ENCODE data around the gene MATCAP1. TPM values are rescaled to one million over a fixed set of nuclear protein-coding genes. Genes with fewer than 3 reads are reported as not detected.

Gene MATCAP1
- total and polyA plus RNA-seq, 4 experiments from 2014 or later: 1.8 to 9.0 (median 5.8) TPM

DNA sequence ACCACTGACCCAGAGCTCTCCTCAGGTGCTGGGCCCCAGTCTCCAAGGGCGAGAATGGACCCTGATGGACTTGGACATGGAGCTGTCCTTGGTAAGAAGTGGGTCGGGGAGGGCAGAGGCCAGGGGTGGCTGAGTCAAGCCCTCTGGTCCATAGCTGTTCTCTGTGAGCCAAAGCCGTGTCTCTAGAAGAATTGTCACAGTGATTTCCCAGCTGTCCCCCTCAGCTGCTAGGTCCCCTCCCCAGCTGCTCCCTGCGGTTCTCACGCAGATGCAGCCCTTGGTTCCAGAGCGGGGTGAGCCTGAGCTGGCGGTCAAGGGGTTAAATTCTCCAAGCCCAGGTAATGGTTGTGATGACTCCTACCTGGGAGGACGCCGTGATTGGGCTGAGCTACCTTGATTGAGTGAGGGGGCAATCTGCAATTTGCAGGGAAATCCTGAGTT, 14.7 kb downstream of the MATCAP1 start:
- H3K4me1 ChIP-seq (ENCODE audit: insufficient read depth, low read length): peaks cover 40% of the 10 kb centered on the region
- peaks cover 17 to 59% (median 25%) of the 10 kb centered on the region in 4 donors for H3K4me1 Mint-ChIP-seq

DNA sequence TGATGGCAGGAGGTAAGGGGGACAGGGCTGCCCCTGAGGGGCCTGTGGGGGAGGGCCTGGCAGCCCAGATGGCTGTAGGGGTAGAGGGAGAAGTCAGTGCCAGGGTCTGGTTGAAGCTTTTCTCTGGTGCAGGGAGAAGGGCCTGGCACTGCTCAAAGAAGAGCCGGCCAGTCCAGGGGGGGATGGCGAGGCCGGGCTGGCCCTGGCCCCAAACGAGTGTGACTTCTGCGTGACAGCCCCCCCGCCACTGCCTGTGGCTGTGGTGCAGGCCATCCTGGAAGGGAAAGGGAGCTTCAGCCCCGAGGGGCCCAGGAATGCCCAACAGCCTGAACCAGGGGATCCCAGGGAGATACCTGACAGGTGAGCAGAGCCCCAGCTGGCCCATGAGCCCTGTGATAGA, 16.2 kb downstream of the MATCAP1 start:
- ChIA-PET CTCF (ENCODE audit: partially characterized antibody) (interaction anchor here (2.6 to 4.1 kb wide), 2 partner anchors 8 to 12 kb away, joined by 10 to 34 read pairs; partner anchors contain the start of genes FBXL8 and TRADD), POLR2A (ENCODE audit: partially characterized antibody) (interaction anchor here (3.6 to 13.9 kb wide), 4 partner anchors 5 to 15 kb away, joined by 29 to 320 read pairs (median 247); partner anchors contain the start of genes B3GNT9, FBXL8, HSF4 and NOL3)
- no peaks in the 10 kb centered on the region for H3K9me3 ChIP-seq (ENCODE audit: control insufficient read depth in 1 of 2, low read length in 2 of 2)
- no peaks in the 10 kb centered on the region for H3K36me3 ChIP-seq (ENCODE audit: insufficient read depth, low read length)
- no peaks in the 10 kb centered on the region for H3K9me3 Mint-ChIP-seq
- H3K27me3 ChIP-seq (ENCODE audit: insufficient read depth, low read length): peaks cover 32% of the 10 kb centered on the region
- H3K4me1 Mint-ChIP-seq: peaks cover 7 to 48% (median 18%) of the 10 kb centered on the region in 4 donors
- DNase-seq: no peak
- intact Hi-C loops (cut with micrococcal nuclease): no loop called here
- no peak overlapping the region for H3K4me3 Mint-ChIP-seq
- H3K27me3 Mint-ChIP-seq: peaks cover 18 to 32% of the 10 kb centered on the region in 2 donors
- no peak overlapping the region for H3K4me3 ChIP-seq (ENCODE audit: low read length in 2 of 2)
- no peaks in the 10 kb centered on the region for H3K36me3 Mint-ChIP-seq
- no peak overlapping the region for H3K27ac Mint-ChIP-seq
- peaks cover 43% of the 10 kb centered on the region for H3K4me1 ChIP-seq (ENCODE audit: insufficient read depth, low read length)
- H3K27ac ChIP-seq (ENCODE audit: low read depth, low read length): no peak overlapping the region

More for the DNA sequence above, 14.7 kb downstream of the MATCAP1 start:
- intact Hi-C loops (cut with micrococcal nuclease): no loop called here
- H3K4me3 Mint-ChIP-seq: no peak overlapping the region
- Histone ChIP-seq H3K9me3 (ENCODE audit: control insufficient read depth in 1 of 2, low read length in 2 of 2) (no peaks in the 10 kb centered on the region), H3K27ac (ENCODE audit: low read depth, low read length) (no peak overlapping the region), H3K4me3 (ENCODE audit: low read length in 2 of 2) (no peak overlapping the region), H3K36me3 (ENCODE audit: insufficient read depth, low read length) (no peaks in the 10 kb centered on the region), H3K27me3 (ENCODE audit: insufficient read depth, low read length) (peaks cover 32% of the 10 kb centered on the region)
- DNase-seq: no peak
- H3K9me3 Mint-ChIP-seq: no peaks in the 10 kb centered on the region
- ChIA-PET POLR2A (ENCODE audit: partially characterized antibody) (interaction anchor here (0.8 to 13.9 kb wide), 5 partner anchors 4 to 18 kb away, joined by 3 to 320 read pairs (median 29); partner anchors contain the start of genes B3GNT9, FBXL8, HSF4 and NOL3), CTCF (ENCODE audit: partially characterized antibody) (interaction anchor here (0.7 to 4.1 kb wide), 7 partner anchors 10 to 151 kb away, joined by 3 to 34 read pairs (median 4); partner anchors contain the start of genes FBXL8 and TRADD)
- peaks cover 18 to 37% of the 10 kb centered on the region in 2 donors for H3K27me3 Mint-ChIP-seq
- no peaks in the 10 kb centered on the region for H3K36me3 Mint-ChIP-seq
- no peak overlapping the region for H3K27ac Mint-ChIP-seq

DNA sequence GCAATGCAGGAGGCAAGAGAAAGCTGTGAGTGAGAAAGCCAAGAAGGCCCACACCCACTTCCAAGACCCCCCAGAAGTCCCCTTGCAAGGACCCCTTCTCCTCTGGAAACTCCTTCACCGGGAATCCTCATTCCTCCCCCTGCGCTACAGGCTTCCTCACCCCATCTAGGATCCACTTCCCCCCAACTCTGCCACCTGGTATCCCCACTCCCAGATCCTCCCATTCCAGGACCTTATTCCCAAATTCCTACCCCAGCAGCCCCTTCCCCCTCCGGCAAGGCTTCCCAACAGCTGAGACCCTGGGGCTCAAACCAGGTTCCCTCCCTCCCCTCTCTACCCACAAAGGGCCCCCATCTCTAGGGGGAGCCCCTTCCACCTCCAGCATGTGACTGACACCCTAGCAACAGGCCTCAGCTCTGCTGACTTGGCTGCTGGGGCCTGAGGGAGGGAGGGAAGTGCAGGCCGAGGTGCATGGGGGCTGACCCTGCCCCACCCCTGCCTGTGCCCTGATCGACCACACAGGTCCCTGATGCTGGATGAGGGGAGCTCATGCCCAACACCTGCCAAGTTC, 17.1 kb downstream of the MATCAP1 start:
- Mint-ChIP-seq H3K36me3 (no peaks in the 10 kb centered on the region), H3K27ac (no peak overlapping the region), H3K4me3 (peak overlapping the region in 1 of 8 donors; percentile 61), H3K27me3 (peaks cover 19 to 32% of the 10 kb centered on the region in 2 donors), H3K9me3 (no peaks in the 10 kb centered on the region), H3K4me1 (peaks cover 9 to 54% (median 23%) of the 10 kb centered on the region in 4 donors)
- no peak for DNase-seq
- POLR2A ChIA-PET (ENCODE audit: partially characterized antibody): interaction anchor here (1.1 to 13.9 kb wide), 4 partner anchors 4 to 81 kb away, joined by 3 to 320 read pairs (median 247); partner anchors contain the start of genes B3GNT9, FBXL8, HSF4 and NOL3
- H3K36me3 ChIP-seq (ENCODE audit: insufficient read depth, low read length): no peaks in the 10 kb centered on the region
- no peak overlapping the region for H3K27ac ChIP-seq (ENCODE audit: low read depth, low read length)
- peaks cover 35% of the 10 kb centered on the region for H3K27me3 ChIP-seq (ENCODE audit: insufficient read depth, low read length)
- H3K4me3 ChIP-seq (ENCODE audit: low read length in 2 of 2): no peak overlapping the region
- H3K4me1 ChIP-seq (ENCODE audit: insufficient read depth, low read length): peaks cover 52% of the 10 kb centered on the region
- intact Hi-C loops (cut with micrococcal nuclease): no loop called here
- no peaks in the 10 kb centered on the region for H3K9me3 ChIP-seq (ENCODE audit: control insufficient read depth in 1 of 2, low read length in 2 of 2)
- CTCF ChIA-PET (ENCODE audit: partially characterized antibody): interaction anchor here (2.6 to 4.1 kb wide), 2 partner anchors 8 to 12 kb away, joined by 10 to 34 read pairs; partner anchors contain the start of genes FBXL8 and TRADD

DNA sequence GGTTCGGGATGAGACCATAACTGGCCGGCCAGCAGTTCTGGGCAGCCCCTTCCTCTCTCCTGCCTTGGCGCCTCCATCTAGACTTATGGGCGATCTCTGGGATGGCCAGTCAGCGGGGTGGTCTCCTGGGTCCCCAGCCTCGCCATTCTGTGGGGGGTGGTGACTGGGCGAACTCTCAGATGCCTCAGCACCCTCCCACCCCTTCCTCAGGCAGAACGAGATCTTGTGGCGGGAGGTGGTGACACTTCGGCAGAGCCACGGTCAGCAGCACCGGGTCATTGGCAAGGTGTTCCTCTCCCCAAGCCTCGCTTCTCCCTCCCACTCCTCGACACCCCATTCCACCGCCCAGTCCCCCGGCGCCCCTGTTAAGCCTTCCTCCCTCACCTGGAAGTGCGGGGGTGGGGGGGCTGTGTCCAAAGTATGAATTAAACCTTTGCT, 17.6 kb downstream of the MATCAP1 start:
- H3K9me3 ChIP-seq (ENCODE audit: control insufficient read depth in 1 of 2, low read length in 2 of 2): no peaks in the 10 kb centered on the region
- intact Hi-C loops (cut with micrococcal nuclease): no loop called here
- H3K27ac Mint-ChIP-seq: no peak overlapping the region
- no peaks in the 10 kb centered on the region for H3K9me3 Mint-ChIP-seq
- no peaks in the 10 kb centered on the region for H3K36me3 ChIP-seq (ENCODE audit: insufficient read depth, low read length)
- H3K27ac ChIP-seq (ENCODE audit: low read depth, low read length): no peak overlapping the region
- ChIA-PET POLR2A (ENCODE audit: partially characterized antibody) (interaction anchor here (1.1 to 13.9 kb wide), 6 partner anchors 3 to 148 kb away, joined by 3 to 320 read pairs (median 89); partner anchors contain the start of genes B3GNT9, FBXL8, HSF4 and NOL3), CTCF (ENCODE audit: partially characterized antibody) (interaction anchor here (2.6 kb wide), 1 partner anchor 11 kb away, joined by 10 read pairs; no protein-coding TSS in a partner anchor)
- peaks cover 15 to 29% of the 10 kb centered on the region in 2 donors for H3K27me3 Mint-ChIP-seq
- peaks cover 7 to 51% (median 24%) of the 10 kb centered on the region in 4 donors for H3K4me1 Mint-ChIP-seq
- H3K36me3 Mint-ChIP-seq: no peaks in the 10 kb centered on the region
- no peak overlapping the region for H3K4me3 Mint-ChIP-seq
- peaks cover 35% of the 10 kb centered on the region for H3K27me3 ChIP-seq (ENCODE audit: insufficient read depth, low read length)
- peaks cover 58% of the 10 kb centered on the region for H3K4me1 ChIP-seq (ENCODE audit: insufficient read depth, low read length)
- no peak overlapping the region for H3K4me3 ChIP-seq (ENCODE audit: low read length in 2 of 2)
- DNase-seq: no peak

DNA sequence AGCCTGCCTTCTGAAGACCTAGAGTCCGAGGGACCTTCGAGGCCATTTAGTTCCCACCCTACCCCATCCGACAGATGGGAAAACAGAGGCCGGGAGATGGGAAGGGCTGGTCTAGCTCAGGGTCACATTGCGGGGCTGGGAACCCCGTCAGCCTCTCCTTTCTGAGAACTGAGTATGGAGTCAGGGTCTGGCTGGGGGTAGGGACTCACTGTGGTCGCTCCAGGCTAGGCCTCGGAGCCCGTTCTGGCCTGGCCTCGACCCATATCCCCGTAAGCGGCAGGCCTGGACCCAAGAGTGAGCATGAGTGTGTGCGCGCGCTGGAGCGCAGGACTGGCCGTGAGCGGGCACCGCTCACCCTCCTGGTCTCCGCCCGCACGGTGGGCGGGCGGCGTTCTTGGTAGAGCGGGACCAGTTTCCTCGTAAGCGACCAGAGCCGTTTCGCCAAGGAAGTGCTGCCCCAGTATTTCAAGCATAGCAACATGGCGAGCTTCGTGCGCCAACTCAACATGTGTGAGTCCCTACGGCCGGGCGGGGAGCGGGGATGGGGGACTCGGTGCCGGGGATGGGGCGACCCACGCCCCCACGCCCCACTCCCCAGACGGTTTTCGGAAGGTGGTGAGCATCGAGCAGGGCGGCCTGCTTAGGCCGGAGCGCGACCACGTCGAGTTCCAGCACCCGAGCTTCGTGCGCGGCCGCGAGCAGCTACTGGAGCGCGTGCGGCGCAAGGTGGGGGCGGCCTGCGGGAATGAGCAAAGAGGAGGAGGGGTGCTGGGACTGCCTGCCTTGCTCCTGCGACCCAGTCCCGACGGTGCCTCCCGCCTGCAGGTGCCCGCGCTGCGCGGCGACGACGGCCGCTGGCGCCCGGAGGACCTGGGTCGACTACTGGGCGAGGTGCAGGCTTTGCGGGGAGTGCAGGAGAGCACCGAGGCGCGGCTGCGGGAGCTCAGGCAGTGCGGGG, 18.4 kb downstream of the MATCAP1 start:
- no peak overlapping the region for H3K4me3 ChIP-seq (ENCODE audit: low read length in 2 of 2)
- intact Hi-C loops (cut with micrococcal nuclease): no loop called here
- Mint-ChIP-seq H3K4me1 (peaks cover 6 to 53% (median 28%) of the 10 kb centered on the region in 4 donors), H3K36me3 (peaks cover 0 to 7% of the 10 kb centered on the region in 2 donors), H3K9me3 (no peaks in the 10 kb centered on the region), H3K27me3 (peaks cover 17 to 27% of the 10 kb centered on the region in 2 donors), H3K27ac (peak overlapping the region in 2 of 7 donors; percentile 53 to 81), H3K4me3 (peak overlapping the region; percentile 20 to 67 (median 36))
- ChIA-PET CTCF (ENCODE audit: partially characterized antibody) (interaction anchor here (2.6 to 3.6 kb wide), 2 partner anchors 10 to 12 kb away, joined by 10 to 22 read pairs; no protein-coding TSS in a partner anchor), POLR2A (ENCODE audit: partially characterized antibody) (interaction anchor here (1.1 to 13.1 kb wide), 7 partner anchors 8 to 235 kb away, joined by 3 to 320 read pairs (median 3); partner anchors contain the start of genes B3GNT9 and NOL3)
- H3K36me3 ChIP-seq (ENCODE audit: insufficient read depth, low read length): no peaks in the 10 kb centered on the region
- H3K4me1 ChIP-seq (ENCODE audit: insufficient read depth, low read length): peaks cover 64% of the 10 kb centered on the region
- no peak for DNase-seq
- H3K27ac ChIP-seq (ENCODE audit: low read depth, low read length): no peak overlapping the region
- H3K27me3 ChIP-seq (ENCODE audit: insufficient read depth, low read length): peaks cover 35% of the 10 kb centered on the region
- H3K9me3 ChIP-seq (ENCODE audit: control insufficient read depth in 1 of 2, low read length in 2 of 2): no peaks in the 10 kb centered on the region

DNA sequence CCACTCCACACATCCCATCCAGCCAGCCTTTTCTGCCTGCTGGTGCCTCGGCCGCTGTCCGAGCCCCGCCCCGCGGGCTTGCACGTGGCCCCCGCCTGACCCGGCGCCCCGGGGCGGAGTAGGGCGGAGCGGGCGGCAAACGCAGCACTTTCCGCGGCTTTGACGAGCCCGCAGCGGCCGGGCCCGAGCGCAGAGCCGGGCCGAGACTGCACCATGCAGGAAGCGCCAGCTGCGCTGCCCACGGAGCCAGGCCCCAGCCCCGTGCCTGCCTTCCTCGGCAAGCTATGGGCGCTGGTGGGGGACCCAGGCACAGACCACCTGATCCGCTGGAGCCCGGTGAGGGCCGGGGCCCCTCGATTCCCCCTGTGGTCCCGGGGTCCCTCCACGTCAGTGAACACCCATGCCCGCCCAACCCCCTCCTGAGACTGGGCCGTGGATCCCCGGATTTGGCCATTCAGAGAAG, 19.1 kb downstream of the MATCAP1 start, which contains the start of gene HSF4:
TSS of gene HSF4 (plus strand) at position 147 of the 463 bp plus-strand sequence. CDS start at position 214, 67 bp downstream.
- Mint-ChIP-seq H3K27ac (peak within 1 kb of the TSS in 3 of 7 donors; percentile 48 to 81 (median 53)), H3K4me3 (peak within 1 kb of the TSS; percentile 64 to 81 (median 70)), H3K9me3 (no peaks in the 10 kb centered on the region), H3K4me1 (peaks cover 5 to 52% (median 23%) of the 10 kb centered on the region in 4 donors), H3K36me3 (peaks cover 0 to 10% of the 10 kb centered on the region in 2 donors), H3K27me3 (peaks cover 17 to 23% of the 10 kb centered on the region in 2 donors)
- Histone ChIP-seq H3K27ac (ENCODE audit: low read depth, low read length) (no peak within 1 kb of the TSS), H3K9me3 (ENCODE audit: control insufficient read depth in 1 of 2, low read length in 2 of 2) (no peaks in the 10 kb centered on the region), H3K36me3 (ENCODE audit: insufficient read depth, low read length) (no peaks in the 10 kb centered on the region), H3K27me3 (ENCODE audit: insufficient read depth, low read length) (peaks cover 31% of the 10 kb centered on the region), H3K4me3 (ENCODE audit: low read length in 2 of 2) (peak within 1 kb of the TSS in 1 of 2 donors; percentile 54), H3K4me1 (ENCODE audit: insufficient read depth, low read length) (peaks cover 58% of the 10 kb centered on the region)
- no peak for DNase-seq
- ChIA-PET CTCF (ENCODE audit: partially characterized antibody) (interaction anchor here (3.6 kb wide), 1 partner anchor 11 kb away, joined by 22 read pairs; no protein-coding TSS in a partner anchor), POLR2A (ENCODE audit: partially characterized antibody) (interaction anchor here (0.9 to 13.1 kb wide), 8 partner anchors 9 to 234 kb away, joined by 3 to 320 read pairs (median 4); partner anchors contain the start of genes B3GNT9, E2F4 and NOL3)
- intact Hi-C loops (cut with micrococcal nuclease): loop anchor here (5.0 kb wide), 1 partner anchor 83 kb away; the partner anchor contains the start of genes FHOD1 and SLC9A5
